GM21423 (cell line): Measurements from ENCODE around the gene PIGU.

Experiments used
- ATAC-seq: cut with Tn5 transposase; IDR thresholded peaks from one replicate; pipeline ENCODE4 v1.9.1; 2021; ENCODE audit warnings: mild to moderate bottlenecking, moderate library complexity; ENCODE audit not compliant: unreplicated experiment

The PIGU gene

GRCh38 chr20:34579979-34580940 is 96.6 kb downstream of the PIGU start:
- peak; percentile 72 for ATAC-seq

GRCh38 chr20:34579191-34579978 is 97.5 kb downstream of the PIGU start:
- no peak for ATAC-seq

- no peak for ATAC-seq
Measured at GRCh38 chr20:34578521-34578920, 98.4 kb downstream of the PIGU start.

- ATAC-seq, result no peak
Measured at GRCh38 chr20:34578025-34578424, 98.9 kb downstream of the PIGU start.

- no peak for ATAC-seq
Measured at GRCh38 chr20:34577061-34577460, 99.8 kb downstream of the PIGU start.

GRCh38 chr20:34575756-34576155 is 101.1 kb downstream of the PIGU start:
- no peak for ATAC-seq

GRCh38 chr20:34575271-34575670 is 101.6 kb downstream of the PIGU start:
- no peak for ATAC-seq

- no peak for ATAC-seq
Measured at GRCh38 chr20:34574861-34575260, 102.0 kb downstream of the PIGU start.

- no peak for ATAC-seq
Measured at GRCh38 chr20:34574426-34574825, 102.5 kb downstream of the PIGU start.

- no peak for ATAC-seq
Measured at GRCh38 chr20:34573541-34574300, 103.2 kb downstream of the PIGU start.

GRCh38 chr20:34571753-34572152 is 105.1 kb downstream of the PIGU start:
- ATAC-seq, result no peak

- ATAC-seq, result no peak
Measured at GRCh38 chr20:34570859-34571306, 106.0 kb downstream of the PIGU start.

- no peak for ATAC-seq
Measured at GRCh38 chr20:34569598-34569997, 107.3 kb downstream of the PIGU start.

GRCh38 chr20:34567892-34568865 is 108.7 kb downstream of the PIGU start:
- no peak for ATAC-seq

- ATAC-seq, result no peak
Measured at GRCh38 chr20:34566978-34567891, 109.7 kb downstream of the PIGU start.

GRCh38 chr20:34564833-34565232 is 112.1 kb downstream of the PIGU start:
- ATAC-seq, result no peak

GRCh38 chr20:34562641-34563040 is 114.3 kb downstream of the PIGU start:
- no peak for ATAC-seq

GRCh38 chr20:34561661-34562060 is 115.2 kb downstream of the PIGU start:
- ATAC-seq, result no peak

GRCh38 chr20:34560614-34561013 is 116.3 kb downstream of the PIGU start:
- no peak for ATAC-seq
